Measurements from ENCODE around the gene TEN1. TPM values are rescaled to one million over a fixed set of nuclear protein-coding genes. Genes with fewer than 3 reads are reported as not detected.

TEN1 gene
- total RNA-seq, 1 experiment from 2014 or later: 19.3 TPM

GRCh38 chr17:75937652-75938051, 41.4 kb upstream of the TEN1 start:
- Mint-ChIP-seq H3K4me1 (peaks cover 10 to 12% of the 10 kb centered on the region in 2 experiments), H3K27me3 (ENCODE audit: low read depth) (no peaks in the 10 kb centered on the region), H3K9me3 (no peaks in the 10 kb centered on the region; a peak in 1 of 5 replicates), H3K36me3 (ENCODE audit: insufficient read depth in 1 of 3, low read depth in 3 of 3) (peaks cover 3 to 13% (median 8%) of the 10 kb centered on the region in 3 experiments; a peak in 4 of 7 replicates), H3K27ac (no peak overlapping the region), H3K4me3 (no peak overlapping the region)
- H3K14ac ChIP-seq (ENCODE audit: insufficient read depth, low read length): no peak overlapping the region
- no peak overlapping the region for H3T11ph ChIP-seq (ENCODE audit: low read length)
- H3K4me2 ChIP-seq (ENCODE audit: insufficient read depth, insufficient read length, low read length): no peak overlapping the region
- no peak for TF ChIP-seq CTCF (conservative IDR thresholded peaks at IDR 0.05)
- H4K8ac ChIP-seq (replicated peaks; ENCODE audit: insufficient read length, low read depth, low read length): no peak overlapping the region
- H3K9me3 ChIP-seq (ENCODE audit: control insufficient read depth, low read depth, low read length): no peaks in the 10 kb centered on the region
- no CpG with 5 or more reads among the region's 13 CpGs for WGBS (ENCODE audit: extremely low coverage, insufficient read length, low lambda C conversion rate)
- H4K91ac ChIP-seq (ENCODE audit: insufficient read length, low read depth, low read length): no peak overlapping the region
- H3K79me2 ChIP-seq (ENCODE audit: insufficient read depth, low read length): no peaks in the 10 kb centered on the region
- H3K79me1 ChIP-seq (ENCODE audit: insufficient read depth, low read depth, low read length, poor library complexity, severe bottlenecking): no peaks in the 10 kb centered on the region
- H2AFZ ChIP-seq (ENCODE audit: low read length): no peak overlapping the region
- no peaks in the 10 kb centered on the region for H3K27me3 ChIP-seq (ENCODE audit: insufficient read depth, low read length)
- H2AK5ac ChIP-seq (ENCODE audit: insufficient read length, low read length): no peak overlapping the region
- no peaks in the 10 kb centered on the region for H4K20me1 ChIP-seq (ENCODE audit: control insufficient read depth, insufficient read depth, insufficient read length)
- H3K23ac ChIP-seq (ENCODE audit: insufficient read length, low read depth, low read length): no peak overlapping the region
- H3K4me1 ChIP-seq (ENCODE audit: insufficient read depth, low read length): no peaks in the 10 kb centered on the region
- H3K18ac ChIP-seq (ENCODE audit: insufficient read length, low read depth, low read length): no peak overlapping the region
- H4K5ac ChIP-seq (ENCODE audit: insufficient read length, low read depth, low read length): no peak overlapping the region
- H3K56ac ChIP-seq (ENCODE audit: insufficient read length, low read depth, low read length): no peak overlapping the region
- H3K27ac ChIP-seq (ENCODE audit: insufficient read length, low read depth, low read length): no peak overlapping the region
- no peak overlapping the region for H2BK5ac ChIP-seq (ENCODE audit: insufficient read length, low read length)
- H2BK12ac ChIP-seq (ENCODE audit: insufficient read length, low read depth, low read length): no peak overlapping the region
- no peak for DNase-seq
- no peak overlapping the region for H3K4ac ChIP-seq (ENCODE audit: low read depth, low read length)
- no peak overlapping the region for H3K9ac ChIP-seq (ENCODE audit: extremely low read depth, insufficient read length, low read length)
- no peak overlapping the region for H2BK20ac ChIP-seq (ENCODE audit: low read depth, low read length, poor library complexity, severe bottlenecking)
- H2BK15ac ChIP-seq (ENCODE audit: low read depth, low read length): no peak overlapping the region
- H2BK120ac ChIP-seq (ENCODE audit: low read depth, low read length, poor library complexity, severe bottlenecking): no peak overlapping the region
- no peaks in the 10 kb centered on the region for H3K23me2 ChIP-seq (ENCODE audit: insufficient read length, low read depth, low read length, poor library complexity, severe bottlenecking)

All from H9 (cell line).